Activated T-cell treated with anti-CD3 and anti-CD28 coated beads for 4 hours (primary cell): ENCODE measurements around the gene SALL1.

Source experiments
- DNase-seq: peaks from one replicate; pipeline ENCODE4 v3.0.0-alpha.2; 2020

Gene SALL1

DNA sequence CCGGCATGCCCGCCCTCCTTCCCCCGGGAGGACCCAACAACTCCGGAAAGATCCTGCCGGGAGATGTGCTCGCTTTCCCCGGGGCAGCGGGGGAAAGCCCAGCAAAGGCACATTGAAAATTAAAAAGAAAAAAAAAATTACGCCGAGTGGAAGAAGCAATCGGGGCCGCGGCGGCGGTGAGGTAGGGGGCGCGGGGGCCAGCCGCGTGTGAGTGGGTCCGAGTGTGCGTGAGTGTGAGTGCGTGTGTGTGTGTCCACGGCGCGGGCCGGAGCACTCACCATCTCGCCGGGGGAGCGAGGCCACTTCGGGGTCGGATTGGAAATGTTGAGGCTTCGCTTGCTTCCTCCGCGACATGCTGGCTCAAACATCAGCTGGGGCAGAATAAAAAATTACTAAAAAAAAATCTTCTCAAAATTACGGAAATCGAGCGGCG is at the start of gene SALL1:
SALL1 (minus strand) TSS at position 383 of the 433 bp plus-strand sequence; CDS start at position 354, 29 bp downstream.
- no peak for DNase-seq

DNA sequence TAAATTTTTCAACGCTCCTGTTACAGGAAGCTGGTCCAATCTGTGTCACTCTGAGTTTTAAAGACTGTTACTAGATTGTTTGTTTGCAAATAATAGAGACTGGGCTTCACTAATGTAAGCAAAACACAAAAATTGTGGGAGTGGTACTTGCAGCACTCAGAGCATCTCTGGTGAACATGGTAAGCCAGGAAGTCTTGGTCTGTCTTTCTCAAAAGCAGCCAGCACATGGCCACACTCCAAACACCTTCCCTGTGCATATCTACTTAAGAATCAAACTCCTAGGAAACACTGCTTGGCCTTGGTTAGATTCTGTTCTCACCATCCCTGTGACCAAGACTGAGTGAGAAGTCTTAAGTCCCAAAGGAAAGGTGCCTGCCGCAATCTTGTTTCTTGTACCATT is 49.7 kb upstream of the SALL1 start:
- no peak for DNase-seq

DNA sequence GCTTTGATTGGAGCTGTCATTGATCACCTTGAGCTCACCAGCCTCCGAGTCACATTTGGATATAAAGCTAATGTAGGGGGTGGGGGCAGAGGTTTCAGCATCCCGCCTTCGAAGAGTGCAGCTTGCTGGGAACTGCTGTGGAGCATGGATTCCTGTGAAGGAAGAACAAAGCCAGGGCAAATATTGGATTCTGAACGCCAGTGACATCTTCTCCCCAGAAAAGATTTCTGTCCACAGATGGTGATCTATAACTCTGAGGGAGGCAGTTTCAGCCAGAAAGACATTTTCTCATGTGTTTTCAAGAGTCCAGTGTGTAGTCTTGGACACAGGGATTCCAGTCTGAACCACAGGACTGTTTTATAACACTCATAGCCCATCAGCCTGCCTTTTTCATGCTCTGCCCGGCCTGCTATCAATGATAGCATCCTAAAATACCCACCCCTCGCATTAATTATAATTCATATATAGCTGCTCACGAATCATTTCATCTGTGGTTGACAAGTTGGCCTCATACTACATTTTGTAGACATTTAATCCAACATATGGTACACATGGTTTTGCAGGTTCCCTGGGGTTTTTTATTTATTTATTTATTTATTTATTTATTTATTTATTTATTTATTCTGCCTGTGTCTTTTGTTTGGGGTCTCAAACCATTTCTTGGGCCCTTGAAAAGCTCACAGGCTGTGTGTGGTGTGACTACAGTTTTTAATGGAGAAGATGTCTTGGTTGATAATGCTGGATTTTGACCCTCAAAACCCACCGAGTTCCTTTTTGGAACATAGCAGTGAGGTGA is 47.1 kb upstream of the SALL1 start:
- no peak for DNase-seq

DNA sequence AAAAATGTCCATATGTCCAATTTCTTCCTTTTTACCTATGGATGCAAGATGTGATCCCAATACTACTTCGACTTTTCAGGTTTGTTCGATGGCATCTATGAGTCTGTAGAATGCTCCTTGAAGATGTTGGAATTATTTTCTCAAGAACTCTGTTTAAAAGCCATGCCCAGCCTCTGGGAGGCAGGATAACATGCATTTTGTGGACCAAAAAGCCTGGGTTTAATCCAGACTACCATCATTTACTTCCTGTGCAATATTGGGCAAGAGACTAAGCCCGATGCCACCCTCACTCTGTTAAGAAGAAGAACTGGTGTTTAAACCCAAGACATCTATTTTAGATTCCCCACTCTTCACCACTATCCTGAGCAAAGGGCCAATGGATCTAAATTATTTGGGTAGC is 42.8 kb upstream of the SALL1 start:
- no peak for DNase-seq

DNA sequence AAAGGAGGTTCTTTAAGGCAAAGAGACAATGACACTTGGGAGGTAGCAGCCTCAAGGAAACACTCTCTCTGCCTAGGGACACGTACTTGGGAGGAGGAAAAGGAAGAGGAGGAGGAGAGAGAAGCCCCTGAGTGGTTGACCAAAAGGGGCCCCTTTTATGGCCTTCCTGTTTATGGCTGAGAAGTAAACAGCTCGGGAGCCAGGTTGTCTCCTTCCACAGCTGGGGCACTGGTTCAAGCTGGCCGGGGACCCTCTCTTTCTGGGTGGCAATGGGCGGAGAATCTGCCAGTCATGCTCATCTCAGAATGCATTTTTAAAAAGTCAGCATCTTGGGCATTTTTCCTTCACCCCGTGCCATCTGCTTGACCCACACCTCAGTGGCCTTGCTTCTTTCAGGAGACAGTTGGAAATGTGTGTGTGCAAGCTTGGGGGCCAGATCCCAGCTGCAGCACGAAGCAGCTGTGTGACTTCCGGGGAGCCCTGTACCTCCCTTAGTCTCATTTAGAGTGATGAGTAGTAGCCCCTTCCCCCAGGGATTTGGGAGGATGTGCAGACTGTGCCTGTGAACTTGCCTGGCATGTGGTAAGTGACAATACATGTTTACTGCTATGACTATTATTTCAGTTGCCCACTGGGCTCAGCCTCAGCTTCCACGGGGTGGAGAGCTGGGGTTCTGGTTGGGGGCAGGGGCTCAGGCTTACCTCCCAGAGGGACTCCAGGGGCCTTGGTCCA is 33.8 kb upstream of the SALL1 start:
- DNase-seq = no peak

DNA sequence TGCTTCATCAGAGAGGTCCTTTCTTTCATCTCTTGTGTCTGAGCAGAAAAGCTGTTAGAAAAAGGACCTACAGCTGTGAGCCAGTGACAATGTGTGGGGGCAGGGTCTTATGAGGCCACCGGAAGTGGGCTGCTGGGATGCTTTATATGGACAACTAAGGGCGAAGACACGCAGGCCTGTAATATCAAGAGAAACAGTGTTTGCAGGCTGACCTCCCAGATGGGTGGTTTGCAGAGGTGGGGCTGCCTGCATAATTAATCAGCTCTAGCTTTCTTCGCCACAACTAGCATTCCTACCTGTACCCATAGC is 30.4 kb upstream of the SALL1 start:
- DNase-seq = no peak

DNA sequence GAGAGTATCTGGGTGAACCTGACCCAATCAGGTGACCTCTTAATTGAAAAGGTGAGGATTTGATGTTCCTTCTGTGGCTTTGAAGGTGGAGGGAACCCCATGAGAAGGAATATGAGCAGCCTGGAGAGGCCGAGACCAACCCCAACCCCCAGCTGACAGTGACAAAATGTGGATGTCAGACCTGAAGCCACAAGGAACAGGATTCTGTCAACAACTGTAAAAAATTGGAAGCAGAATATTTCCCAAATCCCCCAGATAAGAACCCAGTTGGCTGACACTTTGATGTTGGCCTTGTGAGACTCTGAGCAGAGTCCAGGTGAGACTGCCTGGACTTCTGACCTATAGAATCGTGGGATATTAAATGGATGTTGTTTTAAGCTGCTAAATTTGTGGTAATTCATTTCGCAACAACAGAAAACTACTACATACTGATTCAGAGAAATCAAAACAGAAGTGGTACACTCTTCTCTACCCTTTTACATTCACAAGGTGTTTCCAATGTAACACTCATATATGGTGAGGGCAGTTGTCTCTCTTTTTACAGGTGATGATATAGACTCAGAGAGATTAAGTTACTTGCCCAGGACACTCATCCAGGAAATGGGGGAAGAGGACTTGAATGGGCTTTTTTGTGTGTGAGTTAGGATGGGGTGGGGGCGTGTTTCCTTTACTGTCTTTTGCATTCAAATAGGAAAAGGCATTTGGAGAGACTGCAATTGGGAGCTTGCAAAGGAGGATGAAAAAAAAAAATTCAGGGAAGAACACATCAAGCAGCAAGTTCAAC is 29.8 kb upstream of the SALL1 start:
- DNase-seq = no peak

DNA sequence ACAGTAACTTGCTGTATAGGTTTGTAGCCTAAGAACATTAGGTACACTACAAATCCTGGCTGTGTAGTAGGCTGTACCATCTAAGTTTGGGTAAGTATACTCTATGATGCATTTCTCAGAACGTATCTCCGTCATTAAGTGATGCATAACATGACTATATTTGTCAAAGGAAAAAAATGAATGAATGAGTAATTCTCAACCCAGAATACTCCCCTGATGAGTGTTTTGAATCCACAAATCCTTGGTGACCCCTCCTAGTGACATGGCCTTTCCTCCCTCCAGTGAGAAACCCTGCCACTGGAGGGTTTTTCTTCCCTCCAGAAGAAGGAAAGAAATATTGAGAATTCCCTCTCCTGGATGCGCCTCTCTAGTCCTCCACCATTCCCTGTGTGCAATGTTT is 24.0 kb upstream of the SALL1 start:
- no peak for DNase-seq

DNA sequence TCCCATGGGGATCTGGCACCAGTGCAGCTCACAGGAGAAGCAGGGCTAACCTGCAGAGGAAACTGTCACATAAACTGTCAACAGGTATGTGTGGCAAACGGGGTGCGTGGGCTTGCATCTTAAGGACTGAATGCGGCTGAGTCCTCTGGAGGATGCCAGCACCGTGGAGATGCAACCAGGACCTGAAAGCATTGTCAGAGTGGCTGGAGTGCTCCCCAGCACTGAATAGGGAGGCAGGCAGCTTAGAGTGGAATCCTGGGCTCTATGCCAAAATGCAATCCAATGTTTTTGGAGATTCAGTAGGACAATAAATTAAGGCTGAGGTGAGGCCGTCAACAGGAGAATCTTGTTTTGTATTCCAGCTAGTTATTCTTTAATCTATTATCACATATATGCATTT is 21.3 kb upstream of the SALL1 start:
- DNase-seq = no peak

DNA sequence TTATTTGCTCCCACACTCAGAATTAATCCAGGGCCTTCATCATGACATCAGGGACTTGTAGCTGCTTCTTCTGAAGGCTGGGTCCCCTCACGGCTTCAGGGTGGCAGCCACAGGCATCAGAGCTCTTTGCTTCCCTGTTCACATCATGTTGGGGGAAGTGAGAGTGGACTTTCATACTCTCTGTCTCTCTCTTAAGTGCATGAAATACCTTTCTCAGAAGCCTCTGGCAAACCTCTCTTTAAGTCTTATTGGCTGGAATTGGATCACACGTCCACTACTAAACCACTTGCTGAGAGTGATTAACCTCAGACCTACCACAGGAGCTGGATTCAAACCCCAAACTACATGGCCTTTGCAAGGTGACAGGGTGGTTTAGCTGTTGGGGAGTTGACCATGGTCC is 17.7 kb upstream of the SALL1 start:
- no peak for DNase-seq

DNA sequence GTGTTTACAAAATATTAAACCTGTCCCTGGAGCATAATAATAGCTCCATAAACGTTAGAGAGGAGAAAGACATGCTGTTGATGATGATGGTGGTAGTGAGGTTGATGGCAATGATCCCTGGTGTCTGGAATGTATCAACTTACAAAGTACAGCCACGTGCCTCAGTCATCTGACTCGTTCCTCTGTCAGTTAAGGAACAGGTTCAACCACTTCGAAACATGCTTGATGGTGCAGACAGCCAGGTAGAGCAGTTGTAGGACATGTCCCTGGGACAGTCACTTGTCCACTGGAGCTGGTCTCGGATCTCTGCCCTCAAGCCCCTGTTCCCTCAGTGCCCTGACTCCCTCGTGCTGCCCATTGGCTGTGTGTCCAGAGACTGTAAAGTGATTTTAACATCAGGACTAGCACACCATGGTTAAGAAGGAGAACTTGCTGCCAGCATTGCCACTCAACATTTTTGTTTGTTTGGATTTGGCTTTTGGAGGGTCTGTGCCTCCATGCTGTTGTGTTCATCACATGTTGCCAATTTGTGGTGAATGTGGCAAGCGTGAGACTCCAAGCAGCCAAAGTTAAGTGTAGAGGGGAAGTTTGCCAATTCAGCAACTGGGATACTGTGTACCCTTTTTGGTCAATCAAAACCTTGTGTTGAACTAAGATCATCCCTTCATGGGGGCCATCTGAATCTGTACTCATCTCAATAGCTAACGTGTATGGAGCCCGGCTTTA is 16.3 kb upstream of the SALL1 start:
- DNase-seq = no peak

DNA sequence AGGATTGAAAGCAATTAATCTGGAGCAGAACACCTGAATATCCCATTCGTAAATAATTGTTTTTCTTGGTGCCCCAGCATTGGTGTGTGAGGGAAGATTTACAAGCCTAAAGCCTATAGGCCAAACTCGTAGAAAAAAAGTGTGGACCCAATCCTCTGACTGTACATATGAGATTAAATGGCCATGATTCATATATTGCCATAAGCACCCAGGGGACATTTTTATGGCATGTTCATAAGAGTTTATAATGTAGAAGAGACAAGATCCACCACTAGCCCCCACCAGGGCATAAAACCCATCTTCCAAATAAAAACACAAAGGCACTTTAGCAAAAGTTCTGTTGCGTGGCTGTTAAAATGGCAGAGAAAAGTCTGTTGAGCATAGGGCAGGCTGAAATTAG is 15.5 kb upstream of the SALL1 start:
- no peak for DNase-seq

DNA sequence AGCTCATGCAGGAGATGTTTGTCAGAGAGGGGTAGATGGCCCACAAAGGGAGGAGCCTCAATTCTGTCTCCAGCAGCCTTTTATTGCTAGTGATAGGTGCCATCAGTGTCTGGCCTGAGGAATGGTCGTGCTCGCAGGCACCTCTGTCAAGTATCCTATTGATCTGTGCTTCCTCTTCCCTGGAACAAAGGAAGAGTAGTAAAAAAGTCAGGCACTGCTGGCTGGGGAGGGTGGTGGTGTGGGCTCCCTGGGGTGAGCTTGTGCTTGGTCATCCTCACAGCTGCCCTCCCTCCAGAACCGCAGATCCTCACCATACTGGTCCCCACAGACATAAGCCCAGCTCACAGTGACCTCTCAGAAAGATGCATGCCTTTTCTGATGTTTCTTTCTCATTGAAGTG is 15.0 kb upstream of the SALL1 start:
- DNase-seq = no peak

DNA sequence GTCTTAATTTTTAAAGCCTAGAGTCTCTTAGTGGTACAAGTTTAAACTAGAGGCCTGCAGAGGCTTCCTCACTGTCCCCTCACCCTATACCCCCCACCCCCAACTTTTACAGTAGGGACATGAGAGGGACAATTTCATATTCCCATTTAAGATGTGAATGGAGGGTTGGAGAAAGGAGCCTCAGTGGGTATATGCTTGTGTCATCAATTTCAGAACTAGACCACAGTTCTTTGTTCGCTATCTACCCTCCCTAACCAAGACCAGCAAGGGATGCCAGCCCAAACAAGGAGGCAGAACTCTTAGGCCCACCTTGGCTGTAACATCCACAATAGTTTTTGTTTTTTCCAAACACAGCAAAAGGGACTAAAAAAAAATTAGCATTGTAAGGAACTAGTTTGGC is 14.0 kb upstream of the SALL1 start:
- DNase-seq = no peak

DNA sequence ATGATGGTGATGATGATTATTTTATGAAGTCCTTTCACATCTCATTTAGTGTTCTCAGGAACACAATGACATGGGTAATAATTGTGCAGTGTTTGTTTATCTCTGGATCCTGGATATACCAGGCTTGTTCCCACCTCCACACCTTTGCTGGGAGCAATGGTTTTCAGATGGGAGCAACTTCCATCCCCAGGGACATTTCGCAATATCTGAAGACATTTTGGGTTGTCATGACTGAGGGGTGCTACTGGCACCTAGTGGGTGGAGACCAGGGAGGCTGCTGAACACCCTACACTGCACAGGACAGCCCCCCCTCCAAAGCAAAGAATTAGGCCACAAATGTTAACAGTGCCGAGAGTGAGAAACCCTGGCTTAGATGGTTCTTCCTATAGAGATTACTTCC is 13.5 kb upstream of the SALL1 start:
- no peak for DNase-seq

DNA sequence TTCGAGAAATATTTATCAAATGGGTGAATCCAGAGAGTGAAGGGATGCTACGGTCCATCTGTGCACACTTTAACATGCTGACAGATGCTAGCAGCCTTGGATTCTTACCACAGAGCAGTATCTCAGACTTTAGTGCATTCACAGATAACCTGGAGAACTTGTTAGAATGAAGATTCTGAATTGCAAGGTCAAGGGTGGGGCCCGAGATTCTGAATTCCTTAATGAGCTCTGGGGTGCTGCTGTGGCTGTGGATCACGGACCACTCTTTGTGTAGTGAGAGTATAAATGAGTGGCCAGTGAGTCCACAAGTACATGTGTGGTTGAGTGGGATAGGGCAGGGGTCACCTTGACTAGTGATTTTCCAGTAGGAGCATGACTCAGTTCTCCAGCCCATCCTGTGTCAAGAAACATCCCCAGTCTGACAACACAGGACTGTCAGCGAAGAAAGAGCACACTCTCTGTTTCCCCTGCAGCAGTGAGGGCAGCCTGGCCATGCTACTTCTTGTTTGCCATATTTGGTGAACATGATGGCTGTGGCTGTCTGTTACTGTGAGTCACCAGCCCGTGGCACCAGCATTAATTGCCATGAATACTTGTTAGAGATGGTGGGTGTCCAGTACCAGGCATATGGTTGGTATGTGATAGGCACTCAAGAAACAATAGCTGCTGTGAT is 13.0 kb upstream of the SALL1 start:
- DNase-seq = no peak

DNA sequence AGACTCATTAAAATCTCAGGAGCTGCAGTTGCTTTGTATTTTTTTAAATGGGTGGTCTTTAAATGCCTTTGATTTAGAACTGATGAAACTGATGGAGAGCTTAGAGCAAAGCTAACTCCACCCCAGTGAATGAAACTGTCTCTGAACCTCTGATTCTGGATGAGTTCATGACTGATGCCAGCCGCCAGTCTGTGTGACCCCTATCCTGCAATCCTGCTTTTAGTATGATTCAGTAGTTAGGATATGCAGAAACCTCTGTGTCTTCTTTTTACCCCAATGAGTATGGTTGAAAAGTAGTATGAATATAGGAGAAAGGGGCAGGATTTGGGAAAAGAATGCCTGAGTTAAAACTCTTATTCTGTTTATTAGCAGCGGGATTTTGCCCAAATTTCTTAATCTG is 12.3 kb upstream of the SALL1 start:
- DNase-seq = no peak

DNA sequence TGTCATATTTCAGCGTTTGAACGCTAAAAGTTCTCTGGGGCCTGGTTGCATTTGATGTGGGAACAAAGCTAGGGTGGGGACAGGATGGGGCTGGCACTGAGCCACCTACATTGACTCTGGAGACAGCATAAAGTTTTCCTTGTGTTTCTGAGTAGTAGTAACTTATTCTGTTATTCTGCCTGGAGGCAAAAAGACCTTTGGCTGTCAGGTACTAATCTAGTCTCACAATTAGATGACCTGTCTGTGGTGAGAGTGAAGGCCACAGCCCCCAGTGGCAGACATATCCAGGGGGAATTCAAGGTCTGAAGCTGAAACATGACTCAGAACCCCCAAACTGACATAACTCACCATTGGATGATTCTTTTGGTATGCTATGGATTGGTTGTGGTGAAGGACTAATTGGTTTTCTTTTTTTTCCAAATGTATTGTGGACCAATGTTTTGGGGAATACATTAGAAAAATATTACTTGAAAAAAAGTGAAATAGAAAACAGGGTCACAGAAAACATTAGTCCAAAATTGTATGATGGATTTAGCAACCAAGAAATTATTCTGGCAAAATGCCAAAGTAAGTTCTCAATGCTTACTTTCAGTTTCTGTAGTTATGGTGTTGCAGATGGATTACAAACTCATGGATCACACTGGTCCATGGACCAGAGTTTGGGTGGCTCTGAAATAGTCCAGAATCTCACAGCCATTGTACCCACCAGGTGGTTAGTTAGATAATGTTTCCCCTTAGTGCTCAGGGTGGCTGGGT is 10.5 kb upstream of the SALL1 start:
- DNase-seq = no peak

DNA sequence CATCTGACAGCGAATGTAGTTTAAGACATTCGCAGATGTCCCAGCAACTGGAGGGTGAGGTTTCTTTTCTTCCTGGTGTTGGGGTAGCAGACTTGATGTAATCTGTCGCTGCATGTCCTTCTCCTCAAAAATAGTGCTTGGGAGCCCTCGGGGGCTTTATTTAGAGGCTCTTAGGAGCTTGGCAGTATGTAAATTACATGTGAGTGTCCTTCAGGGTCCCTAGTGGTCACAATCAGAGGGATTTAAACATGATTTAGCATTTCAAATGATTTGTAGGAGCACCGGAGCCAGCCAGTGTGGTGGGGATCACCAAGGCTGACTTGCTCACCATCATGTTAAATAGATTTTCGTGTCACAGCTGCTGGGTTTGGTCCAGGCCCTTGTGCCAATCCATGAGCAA is 8.8 kb upstream of the SALL1 start:
- DNase-seq = no peak

DNA sequence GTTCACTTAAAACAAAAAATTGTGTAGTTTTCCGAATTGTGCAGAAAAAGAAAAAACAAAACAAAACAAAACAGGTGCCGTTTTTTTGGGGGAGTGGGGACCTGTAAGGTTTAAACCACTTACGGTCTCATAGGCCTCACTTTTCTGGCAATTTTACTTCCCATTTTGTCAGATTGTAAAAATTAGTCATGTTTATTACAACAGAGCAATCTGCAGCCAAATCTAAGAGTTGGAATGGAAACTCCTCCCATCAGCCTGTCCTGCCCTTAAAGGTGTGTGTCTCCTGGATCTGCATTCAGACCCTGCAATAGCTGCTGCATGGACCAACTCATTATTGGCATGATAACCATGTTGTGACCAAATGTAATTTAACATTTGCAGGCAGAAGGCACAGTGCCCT is 8.2 kb upstream of the SALL1 start:
- no peak for DNase-seq

DNA sequence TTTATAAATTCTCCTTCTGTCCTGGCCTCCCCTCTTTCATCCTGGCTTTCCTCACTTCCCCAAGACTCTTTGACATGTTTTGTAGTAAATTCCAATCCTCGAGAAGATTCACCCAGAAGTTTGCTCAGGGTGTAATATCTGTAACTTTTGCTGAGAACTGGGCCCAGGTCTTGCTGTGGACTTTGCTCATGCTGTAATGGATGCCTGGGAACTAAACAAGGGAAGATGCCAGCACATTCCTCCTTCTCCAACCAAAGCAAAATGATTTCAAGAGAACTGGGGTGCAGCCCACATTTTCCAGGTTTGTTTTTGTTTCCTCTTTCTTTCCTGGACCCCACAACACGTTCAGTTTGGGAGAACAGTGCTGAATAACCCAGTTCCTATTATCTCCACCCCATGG is 6.6 kb upstream of the SALL1 start:
- no peak for DNase-seq

DNA sequence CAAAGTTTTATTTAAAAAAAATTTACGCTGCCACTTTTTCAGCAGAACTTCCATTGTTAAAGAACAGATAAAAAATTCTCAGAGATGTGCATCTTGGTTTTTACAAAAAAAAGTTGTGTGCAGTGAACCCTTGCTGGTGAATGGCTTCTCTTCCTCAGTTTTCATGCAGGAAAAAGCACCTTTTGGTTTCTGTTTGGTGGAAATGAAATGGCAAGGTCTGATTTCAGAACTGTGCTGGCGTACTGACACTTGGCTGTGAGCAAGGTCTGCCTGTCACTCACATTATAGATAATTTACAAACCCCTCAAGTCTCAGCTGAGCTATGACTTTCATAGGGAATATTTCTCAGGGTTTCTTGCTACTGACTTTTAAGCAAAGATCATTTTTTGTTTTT is 5.7 kb upstream of the SALL1 start:
- no peak for DNase-seq
